NOMO-1 (cell line): ENCODE results near the gene SLC1A5.

Source experiments
- DNase-seq, 2 experiments: peaks; one replicate each; lab custom pipeline; 2025; ENCODE audit not compliant: unreplicated experiment in 2 of 2; lab: John Stamatoyannopoulos, UW

The SLC1A5 gene

GRCh38 chr19:46745030-46745429 lies 43.4 kb downstream of the SLC1A5 start:
- DNase-seq, result no peak

- DNase-seq, result no peak
These were observed 44.2 kb downstream of the SLC1A5 start for GRCh38 chr19:46744005-46744691.

DNA sequence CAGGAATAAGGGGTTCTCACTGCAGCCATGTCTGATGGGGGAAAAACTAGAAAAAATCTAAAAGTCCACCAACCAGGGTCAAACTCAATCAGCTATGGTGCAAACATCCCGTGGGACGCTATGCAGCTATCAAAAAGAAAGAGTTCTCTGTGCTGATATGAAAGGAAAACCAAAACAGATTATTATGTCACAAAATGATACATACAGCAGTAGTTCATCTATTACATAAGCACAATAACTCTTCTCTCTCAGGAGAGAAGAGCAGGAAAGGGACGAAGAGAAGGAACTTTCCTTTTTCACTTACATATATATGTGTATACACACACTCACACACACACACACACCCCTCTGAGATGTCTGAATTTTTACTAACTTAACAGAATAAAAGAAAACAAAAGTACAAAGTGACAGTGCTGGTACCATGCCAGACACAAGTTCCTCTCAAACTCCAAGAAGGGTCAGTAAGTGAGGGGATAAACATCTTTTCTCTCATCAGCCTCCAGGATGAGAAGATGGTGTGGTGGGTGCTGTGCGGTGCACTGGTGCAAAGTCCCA lies 45.4 kb downstream of the SLC1A5 start:
- DNase-seq, result no peak

GRCh38 chr19:46741447-46741846 lies 46.9 kb downstream of the SLC1A5 start:
- DNase-seq, result no peak

- no peak for DNase-seq
These were observed 49.1 kb downstream of the SLC1A5 start for GRCh38 chr19:46739290-46739771.

DNA sequence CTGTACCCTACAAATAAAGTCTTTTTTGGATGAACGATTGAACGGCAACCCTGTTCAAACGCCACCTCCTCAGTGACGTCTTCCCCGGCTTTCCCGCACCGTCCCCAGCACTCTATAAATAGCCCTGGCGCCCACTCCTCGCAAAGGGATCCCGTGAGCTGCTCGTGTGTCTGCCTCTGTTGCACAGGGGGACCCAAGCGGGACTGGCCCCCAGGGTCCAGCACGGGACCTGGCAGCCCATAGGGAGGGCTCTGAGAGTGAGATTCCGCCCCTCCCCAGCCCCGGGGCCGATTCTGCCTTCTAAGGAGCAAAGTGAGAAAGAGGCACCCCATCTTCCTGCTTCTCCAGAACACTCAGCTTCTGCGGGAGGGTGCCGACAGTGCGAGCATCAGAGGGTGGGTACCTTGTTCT lies 50.6 kb downstream of the SLC1A5 start:
- no peak for DNase-seq

- DNase-seq, result no peak
These were observed 51.1 kb downstream of the SLC1A5 start for GRCh38 chr19:46737298-46737654.

GRCh38 chr19:46736531-46737297 lies 51.7 kb downstream of the SLC1A5 start:
- DNase-seq, result no peak

DNA sequence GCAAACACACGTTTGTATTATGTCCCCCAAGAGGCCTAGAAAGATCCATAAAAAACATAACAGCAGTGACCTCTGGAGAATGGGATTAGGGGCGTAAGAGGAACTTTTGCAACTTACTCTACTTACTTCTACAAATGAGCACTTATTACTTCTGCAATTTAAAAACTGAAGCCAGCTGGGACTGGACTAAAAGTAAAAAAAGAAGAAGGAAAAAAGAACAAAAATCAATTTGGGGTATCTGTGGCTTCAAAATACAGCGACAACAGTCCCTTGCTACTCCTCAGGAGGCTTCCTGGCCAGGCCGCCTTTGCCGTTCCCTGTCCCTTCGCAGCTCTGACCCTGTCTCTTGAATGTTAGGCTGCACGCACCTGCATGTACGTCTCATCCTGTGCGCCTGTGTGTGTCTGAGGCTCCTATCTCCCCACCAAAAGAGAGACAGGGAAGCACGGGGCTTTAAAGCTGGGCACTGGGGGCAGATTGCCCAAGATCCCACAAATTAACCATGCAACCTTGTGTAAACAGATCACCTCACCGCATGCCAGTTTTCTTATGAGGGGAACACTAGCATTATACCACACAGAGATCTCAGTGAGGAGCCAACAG lies 54.6 kb downstream of the SLC1A5 start:
- DNase-seq, result peak; percentile 81 to 85

DNA sequence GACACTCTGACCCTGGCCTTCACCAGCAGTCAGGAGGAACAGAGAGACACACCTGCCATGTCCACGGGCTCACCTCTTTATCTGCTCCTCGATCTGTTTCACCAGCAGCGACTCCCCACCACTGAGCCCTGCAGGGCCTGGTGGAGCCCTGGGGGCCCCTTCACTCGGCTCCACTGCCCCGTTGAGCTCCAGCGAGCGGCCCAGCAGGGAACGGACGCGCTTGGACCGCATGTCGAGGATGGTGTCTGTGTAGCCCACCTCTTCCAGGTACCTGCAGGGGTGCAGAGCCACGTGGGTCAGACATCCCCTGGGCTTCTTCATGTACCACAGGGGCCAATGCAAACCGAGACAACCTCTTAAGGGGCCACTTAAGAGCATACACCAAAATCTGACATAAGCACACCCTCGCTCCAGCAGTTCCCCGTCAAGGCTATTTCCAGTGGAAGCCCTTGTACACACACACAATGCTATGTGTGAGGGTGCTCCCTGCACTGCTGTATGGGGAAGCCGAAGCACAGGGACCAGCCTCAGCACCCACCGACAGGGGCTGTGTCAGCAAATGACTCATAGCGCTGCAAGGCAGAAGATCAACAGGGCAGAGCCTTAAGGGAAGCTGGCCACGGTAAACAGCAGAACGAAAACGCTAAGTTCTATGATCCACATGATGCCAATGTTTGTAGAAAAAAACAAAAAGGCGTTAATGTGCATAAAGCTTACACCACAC lies 55.3 kb downstream of the SLC1A5 start:
- peak; percentile 80 to 85 for DNase-seq

DNA sequence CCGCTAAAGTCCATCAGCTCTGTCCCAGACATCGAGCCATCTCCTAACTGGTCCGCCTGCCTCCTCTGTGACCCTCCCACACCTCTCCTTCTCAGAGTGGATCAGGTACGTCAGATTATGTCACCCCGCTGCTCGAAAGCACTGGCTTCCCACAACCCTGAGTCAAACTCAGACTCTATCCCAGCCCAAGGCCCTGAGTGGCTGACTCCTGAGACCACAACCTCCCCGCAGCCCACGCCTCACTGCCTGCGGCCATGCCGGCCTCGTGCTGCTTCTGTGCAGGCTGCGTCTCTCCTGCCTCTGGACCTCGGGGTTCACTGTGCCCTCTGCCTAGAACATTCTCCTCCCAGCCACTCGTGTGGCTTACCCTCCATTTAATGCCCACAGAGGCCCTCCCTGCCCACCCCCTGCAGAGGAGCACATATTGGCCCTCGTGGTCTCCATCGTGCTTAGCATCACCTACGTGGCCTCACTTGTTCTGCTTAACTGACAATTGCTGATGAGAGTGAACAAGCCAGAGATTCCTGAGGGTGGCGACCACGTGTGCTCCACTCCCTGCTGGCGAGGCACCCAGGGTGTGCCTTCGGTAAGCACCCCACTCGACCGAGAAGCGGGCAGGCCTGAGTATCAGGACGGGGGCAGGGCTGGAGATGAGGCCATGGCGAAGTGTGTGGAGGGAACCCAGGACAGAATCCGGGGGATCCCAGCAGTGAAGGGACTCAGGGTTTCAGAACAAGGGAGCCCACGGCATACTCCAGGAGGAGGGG lies 56.0 kb downstream of the SLC1A5 start:
- DNase-seq, result no peak

DNA sequence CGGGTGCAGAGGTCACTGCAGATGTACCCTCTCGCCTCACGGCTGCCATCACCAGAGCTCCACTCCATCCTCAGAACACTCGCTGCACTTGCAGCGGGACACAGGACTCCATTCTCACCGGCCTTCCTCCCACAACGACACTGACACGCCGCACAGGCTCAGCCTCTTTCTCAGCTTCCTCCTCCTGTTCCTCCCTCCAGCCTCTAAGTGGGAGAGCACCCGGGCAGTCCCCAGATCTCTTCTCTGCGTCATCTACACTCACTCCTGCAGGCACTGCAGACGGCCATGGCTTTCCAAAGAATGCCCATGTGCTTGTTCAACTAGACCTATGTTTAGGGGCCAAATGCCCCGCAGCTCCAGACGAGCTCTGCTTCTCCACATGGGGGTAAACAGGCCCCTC lies 56.8 kb downstream of the SLC1A5 start:
- DNase-seq, result peak; percentile 20 to 26

DNA sequence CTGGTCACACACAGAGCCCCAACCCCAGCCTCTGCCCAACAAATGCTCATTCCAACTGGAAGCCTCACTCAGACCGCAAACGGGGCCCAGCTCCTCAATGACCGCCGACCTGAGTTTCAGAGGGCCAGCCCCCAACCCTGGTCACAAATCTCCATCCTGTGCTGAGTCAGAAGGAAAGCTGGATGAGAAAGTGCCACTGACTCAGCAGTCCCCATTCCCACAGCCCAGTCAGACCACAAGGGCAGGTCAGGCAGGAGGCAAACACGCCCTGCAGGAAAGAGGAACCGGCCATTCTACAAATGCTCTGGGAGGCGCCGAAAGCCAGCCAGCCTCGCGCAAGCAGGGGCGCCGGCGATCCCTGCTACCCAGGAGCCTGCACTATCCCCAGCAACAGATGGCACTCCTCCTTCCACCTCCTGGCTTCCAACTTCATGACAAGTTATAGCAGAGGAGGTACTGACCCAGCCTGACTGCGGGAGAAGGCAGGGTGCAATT lies 57.3 kb downstream of the SLC1A5 start:
- peak; percentile 88 to 89 for DNase-seq

GRCh38 chr19:46730595-46730994 lies 57.8 kb downstream of the SLC1A5 start:
- no peak for DNase-seq

DNA sequence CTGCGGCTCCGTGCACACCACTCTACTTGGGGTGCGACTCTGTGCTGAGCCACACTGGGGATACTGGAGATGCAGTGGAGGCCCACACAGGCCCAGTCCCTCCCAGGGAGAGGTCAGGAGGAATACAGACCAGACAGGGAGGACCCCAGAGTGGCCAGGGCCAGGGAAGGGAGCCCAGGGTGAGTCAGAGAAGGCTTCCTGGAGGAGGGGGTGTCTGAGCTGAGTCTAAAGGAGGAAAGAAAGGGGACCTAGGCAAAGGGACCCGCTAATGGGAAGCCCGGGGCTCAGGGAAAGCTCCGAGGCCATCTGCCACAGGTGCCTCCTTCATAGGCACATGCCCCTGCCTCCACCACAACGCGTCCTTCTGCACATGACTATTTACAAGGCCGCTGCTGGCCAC lies 58.2 kb downstream of the SLC1A5 start:
- no peak for DNase-seq

- no peak for DNase-seq
These were observed 58.7 kb downstream of the SLC1A5 start for GRCh38 chr19:46729696-46730095.

- DNase-seq, result peak; percentile 45 to 58
These were observed 59.6 kb downstream of the SLC1A5 start for GRCh38 chr19:46728693-46729339.

DNA sequence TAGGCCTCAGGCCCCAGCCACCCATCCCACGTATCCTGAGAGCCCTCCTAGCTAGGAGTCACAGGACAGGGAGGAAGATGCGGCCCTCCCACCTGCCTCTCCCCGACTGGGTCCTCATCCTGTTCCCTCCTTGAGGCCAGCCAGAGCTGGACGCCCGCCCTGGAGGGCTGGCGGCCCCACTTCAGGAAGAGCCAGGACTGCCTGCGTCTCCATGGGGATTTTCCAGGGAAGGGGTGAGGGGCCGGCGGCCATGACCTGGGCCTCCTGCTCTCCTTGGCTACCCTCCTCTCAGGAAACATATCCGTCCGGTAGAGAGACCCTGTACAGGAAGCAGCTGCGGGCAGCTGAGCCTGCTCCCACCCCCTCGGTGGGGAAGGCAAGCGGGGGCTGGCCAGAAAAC lies 60.2 kb downstream of the SLC1A5 start:
- DNase-seq, result no peak

DNA sequence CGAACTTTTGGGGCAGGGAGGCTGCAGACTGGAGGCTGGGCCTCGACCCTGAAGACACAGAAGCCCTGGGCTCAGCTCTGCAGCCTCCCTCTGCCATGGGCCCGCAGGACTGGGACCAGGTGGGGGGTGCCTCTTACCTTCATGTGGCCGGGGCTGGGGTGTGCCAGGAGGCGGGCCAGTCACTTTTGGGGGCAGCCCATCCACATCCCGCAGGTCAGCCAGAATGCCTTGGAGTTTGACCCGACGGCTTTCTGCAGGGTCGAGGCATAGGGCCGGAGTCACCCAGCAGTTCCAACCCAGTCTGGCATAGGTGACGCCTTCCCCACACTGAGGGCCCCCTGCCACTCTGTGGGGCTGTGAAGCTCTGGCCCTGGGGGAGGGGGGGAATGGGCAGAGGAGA lies 60.6 kb downstream of the SLC1A5 start:
- DNase-seq, result no peak
